ENCODE results near the gene ZNF362. TPM values are rescaled to one million over a fixed set of nuclear protein-coding genes. Genes with fewer than 3 reads are reported as not detected.

The ZNF362 gene
- total RNA-seq, 4 donors from 2014 or later, result 8.2 to 16.6 (median 11.1) TPM

GRCh38 chr1:33288976-33289857 is 32.9 kb downstream of the ZNF362 start:
- no peak for TF ChIP-seq CTCF (IDR thresholded peaks at IDR 0.05; ENCODE audit: low read depth)

GRCh38 chr1:33289858-33290154 is 33.5 kb downstream of the ZNF362 start:
- TF ChIP-seq CTCF (IDR thresholded peaks at IDR 0.05; ENCODE audit: low read depth), result no peak

GRCh38 chr1:33292726-33293340 is 36.5 kb downstream of the ZNF362 start:
- TF ChIP-seq CTCF (IDR thresholded peaks at IDR 0.05; ENCODE audit: low read depth), result no peak

- TF ChIP-seq CTCF (IDR thresholded peaks at IDR 0.05; ENCODE audit: low read depth), result no peak
Measured at GRCh38 chr1:33294071-33295010, 38.0 kb downstream of the ZNF362 start.

GRCh38 chr1:33295023-33295422 is 38.7 kb downstream of the ZNF362 start:
- TF ChIP-seq CTCF (IDR thresholded peaks at IDR 0.05; ENCODE audit: low read depth), result no peak

GRCh38 chr1:33295450-33296081 is 39.3 kb downstream of the ZNF362 start:
- TF ChIP-seq CTCF (IDR thresholded peaks at IDR 0.05; ENCODE audit: low read depth), result no peak

Measured in subcutaneous adipose tissue (tissue), 4 donors.